COLO829 (cell line): ENCODE results near the gene UBASH3A.
"Not testable (repeated sequence)": the region's sequence is repeated elsewhere in the genome, so short reads cannot be mapped to it uniquely, and the experiment has no call there.

ENCODE experiments used
- DNase-seq: peaks from one replicate; pipeline ENCODE4 v3.0.0; 2012; ENCODE audit warnings: low spot score

UBASH3A gene

DNA sequence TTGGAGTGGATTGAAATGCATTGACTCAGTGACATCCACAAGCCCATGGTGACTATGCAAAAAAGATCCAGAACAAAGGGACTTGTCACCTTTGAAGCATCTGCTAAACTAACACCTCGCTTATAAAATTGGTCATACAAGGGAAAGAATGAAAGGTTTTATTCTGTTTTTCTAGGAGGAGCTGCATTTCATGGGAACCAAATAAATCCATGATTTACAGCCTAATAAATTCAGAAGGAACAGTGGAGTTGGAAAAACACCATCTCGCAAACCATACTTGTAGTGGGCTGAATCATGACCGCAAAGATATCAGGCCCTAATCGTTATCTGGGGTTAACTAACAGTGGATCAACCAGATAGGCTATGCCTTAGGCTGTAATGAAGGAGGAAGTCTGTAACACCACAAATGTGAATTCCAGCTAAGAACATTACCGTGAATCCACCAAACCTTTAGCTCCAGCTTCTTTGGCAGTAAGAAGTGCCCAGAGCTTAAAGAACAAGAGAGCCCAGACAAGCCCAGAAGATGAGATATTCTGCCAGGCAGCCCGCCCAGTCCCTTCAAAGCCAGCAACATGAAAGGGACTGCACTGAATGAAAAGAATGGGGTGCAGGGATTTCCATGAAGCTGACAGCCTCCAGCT is 64.9 kb downstream of the UBASH3A start:
- DNase-seq, result no peak

DNA sequence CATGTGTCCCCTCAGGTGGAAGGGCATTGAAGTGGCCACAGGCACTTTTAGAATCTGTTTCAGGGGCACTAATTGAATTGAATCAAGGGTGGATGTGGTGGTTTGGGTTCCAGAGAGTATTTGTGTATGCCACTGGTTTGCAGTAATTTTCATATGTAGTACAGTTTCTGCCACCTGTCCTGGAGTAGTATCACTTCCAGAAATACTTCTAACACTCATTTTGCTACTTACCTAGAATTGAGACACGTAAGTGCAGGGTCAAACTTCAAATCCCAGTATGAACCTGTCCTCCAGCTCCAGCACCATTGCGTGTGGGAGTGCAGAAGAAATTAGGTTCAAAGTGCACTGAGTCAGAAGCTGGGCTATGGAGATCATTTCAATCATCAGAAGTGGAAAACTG is 65.6 kb downstream of the UBASH3A start:
- no peak for DNase-seq

GRCh38 chr21:42469726-42470125 is 66.0 kb downstream of the UBASH3A start:
- DNase-seq, result not testable (repeated sequence)

DNA sequence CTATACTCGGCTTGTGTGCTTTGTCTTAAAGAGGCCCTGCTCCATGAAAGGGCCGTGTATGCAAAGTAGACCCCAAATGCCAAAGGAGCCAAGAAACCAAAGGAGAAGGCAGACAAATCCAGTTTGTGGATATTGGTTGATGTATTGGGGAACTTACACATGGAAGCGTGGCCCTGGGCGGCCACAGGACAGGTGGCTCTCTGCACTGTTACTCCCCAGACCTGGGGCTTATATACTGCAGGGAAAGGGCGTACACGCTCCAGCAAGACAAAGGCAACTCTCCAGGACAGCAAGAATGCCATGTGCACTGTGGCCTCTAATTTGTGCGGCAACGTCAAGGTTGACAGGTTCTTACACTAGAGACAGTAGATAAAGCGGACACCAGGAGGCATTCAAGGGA is 67.5 kb downstream of the UBASH3A start:
- no peak for DNase-seq

- no peak for DNase-seq
These were observed 68.1 kb downstream of the UBASH3A start for GRCh38 chr21:42471716-42472330.

DNA sequence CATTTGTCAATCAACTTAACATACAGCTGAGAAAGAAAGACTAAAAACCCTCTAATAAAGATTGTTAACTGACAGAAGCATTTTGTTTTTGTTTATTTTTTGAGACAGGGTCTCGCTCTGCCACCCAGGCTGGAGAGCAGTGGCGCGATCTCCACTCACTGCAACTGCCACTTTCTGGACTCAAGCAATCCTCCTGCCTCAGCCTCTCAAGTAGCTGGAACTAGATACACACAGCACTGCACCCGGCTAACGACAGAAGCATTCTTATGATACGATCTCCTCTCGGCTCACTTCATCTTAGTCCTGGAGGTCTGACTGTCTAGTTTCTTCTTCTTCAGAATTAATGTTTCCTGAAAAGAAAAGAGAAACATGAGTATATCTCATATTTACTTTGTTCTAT is 68.8 kb downstream of the UBASH3A start:
- no peak for DNase-seq

- no peak for DNase-seq
These were observed 69.9 kb downstream of the UBASH3A start for GRCh38 chr21:42473498-42474042.

GRCh38 chr21:42474043-42474831 is 70.5 kb downstream of the UBASH3A start:
- no peak for DNase-seq

DNA sequence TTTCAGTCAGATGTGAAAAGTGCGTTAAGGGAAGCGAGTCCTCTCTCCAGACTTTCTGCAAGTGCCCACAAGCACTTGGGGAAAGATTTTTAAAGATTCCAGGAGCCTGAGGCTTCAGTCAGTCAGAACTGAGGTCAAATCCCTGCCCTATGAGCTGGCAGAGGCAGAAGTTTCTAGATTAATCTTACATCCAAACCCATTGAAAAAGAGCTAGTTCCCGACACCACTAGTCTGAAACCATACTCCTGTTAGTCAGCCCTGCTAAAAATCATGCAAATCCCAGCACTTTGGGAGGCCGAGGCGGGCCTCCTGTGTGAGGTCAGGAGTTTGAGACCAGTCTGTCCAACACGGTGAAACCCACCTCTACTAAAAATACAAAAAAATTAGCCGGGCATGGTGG is 71.3 kb downstream of the UBASH3A start:
- no peak for DNase-seq

GRCh38 chr21:42475526-42476387 is 72.1 kb downstream of the UBASH3A start:
- DNase-seq, result no peak

DNA sequence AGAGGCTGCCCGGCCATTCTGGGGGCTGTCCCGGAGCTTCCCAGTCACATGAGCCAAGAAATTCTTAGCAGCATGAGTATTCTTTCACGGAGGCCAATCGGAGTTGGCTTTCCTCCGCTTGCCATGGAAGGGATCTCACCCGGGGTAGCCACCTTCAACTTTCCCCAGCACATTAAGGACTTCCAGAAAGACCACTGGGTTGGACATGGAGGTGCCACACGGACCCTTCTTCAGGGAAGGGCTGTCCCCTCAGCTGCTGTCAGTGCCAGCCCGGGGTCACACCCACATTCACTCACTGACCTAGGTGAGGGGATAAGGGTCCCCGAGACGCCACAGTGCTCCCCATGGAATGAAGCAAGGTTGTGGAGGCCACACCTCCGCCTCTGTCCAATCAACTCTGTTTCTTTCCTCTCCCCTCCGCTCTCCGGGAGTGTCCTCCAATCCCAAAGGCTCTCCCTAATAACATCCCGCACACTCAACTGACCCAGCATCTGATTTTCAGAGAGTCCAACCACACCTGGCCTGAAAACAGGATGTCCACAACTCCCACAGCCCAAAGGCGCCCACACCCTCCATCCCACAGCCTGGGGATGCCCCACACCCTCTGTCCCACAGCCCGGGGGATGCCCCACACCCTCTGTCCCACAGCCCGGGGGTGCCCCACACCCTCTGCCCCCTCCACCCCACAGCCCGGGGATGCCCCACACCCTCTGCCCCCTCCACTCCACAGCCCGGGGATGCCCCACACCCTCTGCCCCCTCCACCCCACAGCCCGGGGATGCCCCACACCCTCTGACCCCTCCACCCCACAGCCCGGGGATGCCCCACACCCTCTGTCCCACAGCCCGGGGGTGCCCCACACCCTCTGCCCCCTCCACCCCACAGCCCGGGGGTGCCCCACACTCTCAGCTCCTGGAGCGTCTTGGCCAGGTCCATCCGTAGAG is 73.0 kb downstream of the UBASH3A start:
- no peak for DNase-seq

DNA sequence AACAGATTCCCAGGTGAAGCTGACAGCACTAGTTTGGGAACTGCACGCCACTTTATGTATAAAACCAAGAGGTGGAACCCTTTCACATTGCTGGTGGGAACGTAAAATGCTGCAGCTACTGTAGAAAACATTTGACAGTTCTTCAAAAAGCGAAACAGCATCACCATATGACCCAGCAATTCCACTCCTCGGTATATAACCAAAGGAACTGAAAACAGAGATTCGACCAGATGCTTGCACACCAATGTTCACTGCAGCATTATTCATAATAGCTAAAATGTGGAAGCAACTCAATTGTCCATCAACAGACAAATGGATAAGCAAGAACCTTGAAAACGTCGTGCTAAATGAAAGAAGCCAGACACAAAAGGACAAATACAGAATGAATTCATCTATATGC is 74.8 kb downstream of the UBASH3A start:
- no peak for DNase-seq

- DNase-seq, result no peak
These were observed 75.9 kb downstream of the UBASH3A start for GRCh38 chr21:42479582-42479981.

DNA sequence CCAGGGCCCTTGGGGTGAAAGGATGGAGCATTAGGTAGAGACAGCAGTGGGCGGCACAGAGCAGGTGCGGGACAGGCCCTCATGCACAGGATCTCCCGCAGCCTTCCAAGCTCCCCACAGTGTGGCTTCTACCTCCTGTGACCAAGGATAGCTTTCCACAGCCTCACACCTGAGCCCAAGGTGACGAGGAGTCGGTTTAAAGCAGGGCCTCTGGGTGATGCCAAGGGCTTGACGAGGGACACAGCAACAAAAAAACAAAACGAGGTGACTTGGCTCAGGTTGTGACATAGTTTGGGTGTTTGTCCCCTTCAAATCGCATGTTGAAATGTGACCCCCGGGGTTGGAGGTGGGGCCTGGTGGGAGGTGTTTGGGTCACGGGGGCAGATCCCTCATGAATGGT is 77.0 kb downstream of the UBASH3A start:
- no peak for DNase-seq

GRCh38 chr21:42481169-42481568 is 77.5 kb downstream of the UBASH3A start:
- DNase-seq, result no peak

GRCh38 chr21:42484966-42485365 is 81.3 kb downstream of the UBASH3A start:
- no peak for DNase-seq

DNA sequence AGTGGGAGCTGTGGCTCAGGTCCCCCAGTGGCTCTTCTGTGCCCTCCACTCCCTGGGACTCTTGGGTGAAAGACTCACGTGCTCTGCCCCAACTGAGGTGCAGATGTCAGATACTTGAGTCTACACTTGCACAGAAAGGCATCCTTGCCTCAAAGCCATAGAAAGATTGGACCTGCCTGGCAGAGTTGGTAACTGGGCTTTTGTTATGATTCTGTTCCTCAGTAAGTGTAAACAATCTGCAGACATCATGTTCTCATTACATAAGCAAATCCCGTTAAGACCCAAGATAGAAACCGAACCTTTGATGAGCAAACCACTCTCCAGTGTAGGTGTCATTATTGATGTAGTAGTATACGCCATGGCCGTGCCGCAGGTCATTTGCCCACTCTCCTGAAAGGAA is 82.4 kb downstream of the UBASH3A start:
- no peak for DNase-seq

DNA sequence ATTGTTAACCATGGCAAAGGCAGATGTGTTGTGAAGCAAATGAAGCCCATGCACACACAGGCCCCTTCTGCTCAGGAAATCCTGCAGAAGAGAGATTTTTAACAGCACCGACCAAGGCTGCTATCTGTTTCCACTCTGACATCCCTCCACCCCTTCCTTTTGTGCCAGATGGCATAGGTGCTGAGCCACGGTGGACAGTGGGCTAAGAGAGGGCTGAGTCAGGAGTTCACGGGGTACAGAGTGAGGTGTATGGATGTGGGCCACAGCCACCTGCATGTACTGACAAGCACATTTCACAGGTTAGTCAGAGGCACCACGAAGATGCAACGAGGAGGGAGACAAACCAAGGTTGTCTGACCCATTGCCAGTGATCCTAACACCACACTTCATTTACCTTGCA is 82.8 kb downstream of the UBASH3A start:
- no peak for DNase-seq

DNA sequence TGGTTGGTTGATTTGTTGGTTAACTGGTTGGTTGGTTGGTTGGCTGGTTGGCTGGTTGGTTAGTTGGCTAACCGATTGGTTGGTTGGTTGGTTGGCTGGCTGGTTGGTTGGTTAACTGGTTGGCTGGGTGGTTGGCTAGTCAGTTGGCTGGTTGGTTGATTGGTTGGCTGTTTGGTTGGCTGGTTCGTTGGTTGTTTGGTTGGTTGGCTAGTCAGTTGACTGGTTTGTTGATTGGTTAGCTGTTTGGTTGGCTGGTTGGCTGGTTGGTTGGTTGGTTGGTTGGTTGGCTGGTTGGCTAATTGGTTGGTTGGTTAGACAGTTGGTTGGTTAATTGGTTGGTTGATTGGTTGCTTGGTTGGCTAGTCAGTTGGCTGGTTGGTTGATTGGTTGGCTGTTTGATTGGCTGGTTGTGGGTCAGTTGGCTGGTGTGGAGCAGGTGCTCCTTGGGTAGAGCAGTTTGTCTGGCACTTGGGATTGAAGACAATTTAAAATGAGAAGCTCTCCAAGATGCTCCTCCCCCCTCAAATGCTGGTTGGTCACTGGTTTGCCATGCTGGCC is 85.4 kb downstream of the UBASH3A start:
- DNase-seq, result no peak

- no peak for DNase-seq
These were observed 86.3 kb downstream of the UBASH3A start for GRCh38 chr21:42489991-42490390.

GRCh38 chr21:42490720-42491119 is 87.0 kb downstream of the UBASH3A start:
- no peak for DNase-seq
